DND-41 (cell line): ENCODE results near the gene SOX13.

Experiments
- ATAC-seq: fragments of 200-7000 bp; cut with Tn5 transposase; 3 replicates; pipeline ENCODE4 v1.9.1; 2021; ENCODE audit warnings: low read depth; ENCODE audit not compliant: insufficient read depth
- DNase-seq: peaks from one replicate; pipeline ENCODE4 v3.0.0-alpha.2; 2020
- H2AFZ ChIP-seq: 2 replicates; pipeline ENCODE4 v1.6.0; 2012; ENCODE audit warnings: low read depth, low read length
- H3K27ac ChIP-seq: 2 replicates; pipeline ENCODE4 v1.5.1; 2012; ENCODE audit warnings: low read length, inconsistent platforms
- H3K27me3 ChIP-seq: fragments of 200-600 bp; sonication (generic); 2 replicates; pipeline ENCODE4 v1.6.0; 2012; ENCODE audit warnings: low read length, mild to moderate bottlenecking, inconsistent platforms; ENCODE audit not compliant: insufficient read depth, poor library complexity
- H3K36me3 ChIP-seq: 2 replicates; pipeline ENCODE4 v1.5.1; 2012; ENCODE audit warnings: low read length, inconsistent platforms; ENCODE audit not compliant: insufficient read depth
- H3K4me1 ChIP-seq: 2 replicates; pipeline ENCODE4 v1.5.1; 2012; ENCODE audit warnings: mild to moderate bottlenecking, low read length; ENCODE audit not compliant: insufficient read depth
- H3K4me2 ChIP-seq: 2 replicates; pipeline ENCODE4 v1.6.0; 2012; ENCODE audit warnings: mild to moderate bottlenecking, moderate library complexity, low read length, inconsistent platforms; ENCODE audit not compliant: insufficient read depth
- H3K4me3 ChIP-seq, 2 experiments: fragments of 200-600 bp in 1 of 2; shearing (Covaris generic) in 1 of 2; 2 replicates each; pipeline ENCODE4 v1.5.1; 2012 to 2016; ENCODE audit warnings: inconsistent platforms in 2 of 2, low read length in 2 of 2, mild to moderate bottlenecking in 2 of 2, low read depth in 1 of 2, moderate library complexity in 1 of 2
- H3K79me2 ChIP-seq: 2 replicates; pipeline ENCODE4 v1.6.0; 2012; ENCODE audit warnings: low read length, inconsistent platforms; ENCODE audit not compliant: insufficient read depth
- H3K9ac ChIP-seq: 2 replicates; pipeline ENCODE4 v1.6.0; 2012; ENCODE audit warnings: low read depth, mild to moderate bottlenecking, inconsistent platforms, low read length, moderate library complexity
- H3K9me3 ChIP-seq: 2 replicates; pipeline ENCODE4 v1.5.1; 2012; ENCODE audit warnings: low read length, moderate library complexity, mild to moderate bottlenecking, inconsistent platforms; ENCODE audit not compliant: insufficient read depth, severe bottlenecking
- H4K20me1 ChIP-seq: 2 replicates; pipeline ENCODE4 v1.6.0; 2012; ENCODE audit warnings: low read length; ENCODE audit not compliant: insufficient read depth
- CTCF ChIP-seq: IDR thresholded peaks from 2 replicates; pipeline ENCODE4 v1.5.1; 2012; ENCODE audit warnings: borderline replicate concordance, low read length, moderate library complexity, mild to moderate bottlenecking; ENCODE audit not compliant: poor library complexity, severe bottlenecking; ENCODE audit errors: extremely low read depth
- EZH2 ChIP-seq: IDR thresholded peaks from 3 replicates; pipeline ENCODE4 v1.6.1; 2012; ENCODE audit warnings: borderline replicate concordance, low read depth, mild to moderate bottlenecking, moderate library complexity, low read length, inconsistent platforms; ENCODE audit not compliant: severe bottlenecking

Gene SOX13

GRCh38 chr1:204091066-204091465, 18.2 kb downstream of the SOX13 start:
- H3K27ac ChIP-seq = no peak overlapping the region
- no peak for TF ChIP-seq CTCF
- no peak for TF ChIP-seq EZH2
- H3K9ac ChIP-seq = no peak overlapping the region
- H4K20me1 ChIP-seq = 0 out of 2 replicates have a peak, but pooled peaks cover 6% of the 10 kb centered on the region
- H3K4me2 ChIP-seq = no peak overlapping the region
- H2AFZ ChIP-seq = no peak overlapping the region
- H3K4me1 ChIP-seq = no peaks in the 10 kb centered on the region
- H3K4me3 ChIP-seq = no peak overlapping the region
- no peaks in the 10 kb centered on the region for H3K79me2 ChIP-seq
- no peak for ATAC-seq
- no peaks in the 10 kb centered on the region for H3K36me3 ChIP-seq
- no peaks in the 10 kb centered on the region for H3K27me3 ChIP-seq
- no peaks in the 10 kb centered on the region for H3K9me3 ChIP-seq
- no peak for DNase-seq

- Histone ChIP-seq H3K9ac (no peak overlapping the region), H3K27me3 (no peaks in the 10 kb centered on the region), H2AFZ (no peak overlapping the region), H3K4me3 (no peak overlapping the region), H3K4me1 (no peaks in the 10 kb centered on the region), H3K36me3 (no peaks in the 10 kb centered on the region), H3K9me3 (no peaks in the 10 kb centered on the region), H3K27ac (no peak overlapping the region), H4K20me1 (0 out of 2 replicates have a peak, but pooled peaks cover 6% of the 10 kb centered on the region), H3K79me2 (no peaks in the 10 kb centered on the region), H3K4me2 (no peak overlapping the region)
- TF ChIP-seq EZH2 = no peak
- TF ChIP-seq CTCF = no peak
- ATAC-seq (no peak), DNase-seq (no peak)
These were observed 18.9 kb downstream of the SOX13 start for GRCh38 chr1:204091787-204092312.

- Histone ChIP-seq H3K4me1 (no peaks in the 10 kb centered on the region), H3K79me2 (no peaks in the 10 kb centered on the region), H3K36me3 (no peaks in the 10 kb centered on the region), H3K27ac (no peak overlapping the region), H3K4me2 (no peak overlapping the region), H3K9ac (no peak overlapping the region), H3K4me3 (no peak overlapping the region), H4K20me1 (0 out of 2 replicates have a peak, but pooled peaks cover 4% of the 10 kb centered on the region), H3K27me3 (no peaks in the 10 kb centered on the region), H2AFZ (no peak overlapping the region), H3K9me3 (no peaks in the 10 kb centered on the region)
- no peak for DNase-seq
- no peak for TF ChIP-seq CTCF
- no peak for TF ChIP-seq EZH2
- ATAC-seq = no peak
These were observed 19.9 kb downstream of the SOX13 start for GRCh38 chr1:204092632-204093420.
